ENCODE measurements around the gene AP1M2.
A peak's percentile ranks its signal among the peaks of the same experiment; 100 is the strongest.

Gene AP1M2

DNA sequence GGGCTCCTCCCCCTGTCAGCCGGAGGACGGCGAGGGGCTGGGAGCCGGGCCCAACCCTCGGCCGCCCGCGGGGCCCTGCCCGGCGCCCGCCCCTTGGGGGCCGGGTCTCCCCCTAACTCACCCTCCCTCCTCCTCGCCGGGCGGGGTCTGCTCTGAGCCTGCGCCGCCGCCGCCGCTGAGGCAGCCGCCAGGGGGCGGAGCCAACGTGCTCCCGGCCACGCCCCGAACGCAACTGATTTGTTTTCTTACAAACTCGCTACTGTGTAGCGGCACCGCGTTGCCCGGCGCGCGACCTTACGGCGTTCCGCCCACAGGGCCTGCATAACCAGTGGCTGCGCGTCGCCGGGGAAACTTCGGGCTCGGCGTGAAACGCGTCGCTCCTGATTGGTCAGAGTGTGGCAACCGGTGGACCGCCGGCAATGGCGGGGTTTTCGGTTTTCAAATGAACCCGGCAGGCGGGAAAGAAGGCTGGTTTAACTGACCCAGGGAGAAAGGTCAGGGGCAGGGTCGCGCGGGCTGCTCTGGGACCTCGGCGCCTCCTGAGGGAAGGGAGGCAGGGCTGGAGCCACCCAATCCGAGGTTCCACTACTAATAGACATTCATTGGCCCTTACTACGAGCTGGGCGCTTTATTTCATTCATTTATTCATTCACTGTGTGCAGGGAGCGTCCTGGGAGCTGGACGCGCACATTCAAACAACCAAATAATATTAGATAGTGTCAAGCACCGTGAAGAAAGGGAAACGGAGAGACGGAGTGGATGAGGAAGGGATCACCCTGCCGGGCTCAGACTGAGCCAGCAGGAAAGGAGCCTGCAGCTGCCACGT is 18.1 kb downstream of the AP1M2 start, which contains the start of gene CDKN2D:
Gene CDKN2D (minus strand): TSS at position 154 of the 826 bp plus-strand sequence. CDS start 326 bp downstream, outside the sequence.
- Mint-ChIP-seq H3K4me3 (peak within 1 kb of the TSS; percentile 94 to 97 (median 95)), H3K9me3 (no peaks in the 10 kb centered on the region), H3K4me1 (peaks cover 46% of the 10 kb centered on the region), H3K27ac (peak within 1 kb of the TSS; percentile 89 to 93 (median 91)), H3K36me3 (ENCODE audit: low read depth) (no peaks in the 10 kb centered on the region), H3K27me3 (ENCODE audit: low read depth) (no peaks in the 10 kb centered on the region)
- TF ChIP-seq CTCF (IDR thresholded peaks at IDR 0.05; ENCODE audit: unreplicated experiment in 3 of 3): no peak

DNA sequence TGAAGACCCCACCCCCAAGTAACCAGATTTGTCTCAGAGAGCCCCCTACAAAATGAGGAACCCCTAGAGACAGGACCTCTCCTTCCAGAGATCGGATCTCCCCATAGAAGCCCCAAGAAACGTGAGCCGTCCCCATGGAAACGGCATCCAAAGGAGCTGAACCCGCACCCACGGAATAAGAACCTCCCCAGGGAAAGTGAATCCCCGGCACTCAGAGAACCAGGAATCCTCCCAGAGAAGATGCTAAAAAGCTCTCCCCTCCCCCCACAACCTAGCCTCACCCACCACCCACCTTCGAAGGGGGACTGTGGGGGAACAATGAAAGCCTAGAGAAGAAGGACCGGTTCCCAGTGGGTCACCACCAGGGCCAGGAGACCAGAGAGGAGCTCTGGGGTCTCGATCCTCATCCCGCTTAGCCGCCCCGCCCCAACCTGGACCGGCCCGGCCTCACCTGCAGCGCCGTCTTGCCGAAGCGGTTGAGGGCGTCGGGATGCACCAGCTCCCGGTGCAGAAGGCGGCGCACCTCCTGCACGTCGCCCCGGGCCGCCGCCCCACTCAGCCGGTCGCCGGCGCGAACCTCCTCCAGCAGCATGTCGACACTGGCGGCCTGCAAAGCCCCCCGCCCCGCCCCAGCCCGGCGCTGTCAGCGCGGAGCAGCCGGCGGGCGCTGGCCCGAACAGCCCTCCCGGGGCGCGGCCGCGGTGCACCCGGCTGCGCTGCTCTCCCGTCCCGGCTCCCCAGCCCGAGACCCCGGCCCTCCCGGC is 18.9 kb downstream of the AP1M2 start:
- no peaks in the 10 kb centered on the region for H3K9me3 Mint-ChIP-seq
- no peaks in the 10 kb centered on the region for H3K36me3 Mint-ChIP-seq (ENCODE audit: low read depth)
- no peaks in the 10 kb centered on the region for H3K27me3 Mint-ChIP-seq (ENCODE audit: low read depth)
- H3K4me1 Mint-ChIP-seq: peaks cover 46% of the 10 kb centered on the region
- H3K4me3 Mint-ChIP-seq: peak overlapping the region; percentile 94 to 97 (median 95)
- TF ChIP-seq CTCF (IDR thresholded peaks at IDR 0.05; ENCODE audit: unreplicated experiment in 3 of 3): no peak
- H3K27ac Mint-ChIP-seq: peak overlapping the region in 2 of 3 experiments; percentile 18 to 69

GRCh38 chr19:10567656-10568055 is 19.5 kb downstream of the AP1M2 start:
- no peak for TF ChIP-seq CTCF (IDR thresholded peaks at IDR 0.05; ENCODE audit: unreplicated experiment in 3 of 3)
- Mint-ChIP-seq H3K4me3 (peak overlapping the region; percentile 94 to 97 (median 95)), H3K27me3 (ENCODE audit: low read depth) (no peaks in the 10 kb centered on the region), H3K9me3 (no peaks in the 10 kb centered on the region), H3K4me1 (peaks cover 46% of the 10 kb centered on the region), H3K27ac (peak overlapping the region in 2 of 3 experiments; percentile 18 to 69), H3K36me3 (ENCODE audit: low read depth) (no peaks in the 10 kb centered on the region)

DNA sequence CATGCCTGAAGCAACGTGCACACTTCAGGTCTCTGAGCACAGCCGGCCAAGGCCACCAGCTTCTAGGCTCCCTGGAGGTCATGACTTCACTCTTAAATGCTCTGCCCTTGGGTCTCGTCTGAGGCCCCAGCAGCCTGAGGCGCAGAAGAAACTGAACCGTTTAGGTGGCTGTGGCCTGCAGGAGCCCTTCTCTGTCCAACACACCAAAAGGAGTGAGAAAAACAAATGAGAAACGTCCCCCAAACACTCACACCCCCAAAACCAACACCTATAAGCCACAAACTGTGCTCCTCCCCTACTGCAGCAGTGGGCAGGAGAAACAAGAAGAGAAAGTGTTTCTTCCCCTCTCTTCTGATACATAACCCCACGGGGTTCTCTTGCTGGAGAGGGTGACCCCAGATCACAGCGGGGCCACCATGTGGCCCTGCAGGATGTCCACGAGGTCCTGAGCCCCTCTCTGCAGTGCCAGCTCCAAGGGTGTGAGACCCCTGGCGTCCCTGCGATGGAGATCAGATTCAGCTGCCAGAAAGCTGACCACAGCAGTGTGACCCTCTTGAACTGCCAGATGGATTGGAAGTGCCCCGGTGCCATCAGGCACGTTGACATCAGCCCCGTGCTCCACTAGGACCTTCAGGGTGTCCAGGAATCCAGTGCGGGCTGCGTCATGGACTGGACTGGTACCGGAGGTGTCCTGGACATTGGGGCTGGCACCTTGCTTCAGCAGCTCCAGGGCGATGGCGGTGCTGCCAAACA is 20.3 kb downstream of the AP1M2 start:
- Mint-ChIP-seq H3K4me3 (peak overlapping the region; percentile 94 to 97 (median 95)), H3K9me3 (no peaks in the 10 kb centered on the region), H3K27me3 (ENCODE audit: low read depth) (no peaks in the 10 kb centered on the region)

DNA sequence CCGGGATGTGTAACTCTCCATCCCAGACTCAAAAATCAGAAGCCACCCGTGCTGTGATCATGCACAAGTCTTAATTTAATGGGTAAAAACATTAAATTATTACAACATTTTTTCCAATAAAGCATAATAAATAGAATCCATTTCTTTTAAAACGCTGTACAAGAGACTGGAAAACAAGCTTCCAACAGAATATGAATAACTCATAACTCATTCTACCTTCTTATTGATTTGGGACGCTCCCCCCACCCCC is 20.8 kb downstream of the AP1M2 start:
- Mint-ChIP-seq H3K4me1 (peaks cover 41% of the 10 kb centered on the region), H3K27ac (peak overlapping the region; percentile 60 to 89 (median 83)), H3K4me3 (peak overlapping the region; percentile 94 to 97 (median 95)), H3K36me3 (ENCODE audit: low read depth) (peaks cover 3% of the 10 kb centered on the region), H3K27me3 (ENCODE audit: low read depth) (no peaks in the 10 kb centered on the region), H3K9me3 (no peaks in the 10 kb centered on the region)
- TF ChIP-seq CTCF (IDR thresholded peaks at IDR 0.05; ENCODE audit: unreplicated experiment in 3 of 3): no peak

More for the DNA sequence above, 20.3 kb downstream of the AP1M2 start:
- TF ChIP-seq CTCF (IDR thresholded peaks at IDR 0.05; ENCODE audit: unreplicated experiment in 3 of 3): no peak
- Mint-ChIP-seq H3K27ac (peak overlapping the region; percentile 60 to 89 (median 83)), H3K4me1 (peaks cover 41% of the 10 kb centered on the region), H3K36me3 (ENCODE audit: low read depth) (no peaks in the 10 kb centered on the region)
